CD4-positive, CD25-positive, alpha-beta regulatory T cell (primary cell): ENCODE data around the gene WDSUB1. TPM values are rescaled to one million over a fixed set of nuclear protein-coding genes. Genes with fewer than 3 reads are reported as not detected.

Experiments
- ATAC-seq, 2 donors: fragments of 150-1000 bp; cut with Tn5 transposase; one replicate each; pipeline ENCODE4 v1.10.0; 2021; ENCODE audit warnings: low read depth in 2 of 2, moderate number of reproducible peaks in 2 of 2, moderate library complexity in 1 of 2
- DNase-seq, 3 donors: peaks; one replicate each; pipeline versions ENCODE4 v3.0.0 to v3.0.0-alpha.2; 2012 to 2022; ENCODE audit warnings: mixed read lengths in 1 of 3
- H3K27ac ChIP-seq: one replicate; pipeline ENCODE4 v1.7.0; 2013; ENCODE audit warnings: mild to moderate bottlenecking, low read length; ENCODE audit not compliant: insufficient read depth, poor library complexity, severe bottlenecking
- H3K27me3 ChIP-seq: one replicate; pipeline ENCODE4 v1.7.0; 2013; ENCODE audit warnings: low read length; ENCODE audit not compliant: control insufficient read depth, insufficient read depth
- H3K36me3 ChIP-seq: one replicate; pipeline ENCODE4 v1.7.0; 2013; ENCODE audit warnings: mild to moderate bottlenecking, low read length, moderate library complexity; ENCODE audit not compliant: control insufficient read depth, insufficient read depth
- H3K4me1 ChIP-seq: 2 replicates; pipeline ENCODE4 v1.7.0; 2013; ENCODE audit warnings: mild to moderate bottlenecking, low read length; ENCODE audit not compliant: insufficient read depth, control insufficient read depth, poor library complexity, severe bottlenecking
- H3K4me3 ChIP-seq: one replicate; pipeline ENCODE4 v1.7.0; 2013; ENCODE audit warnings: low read depth, mild to moderate bottlenecking, low read length, moderate library complexity
- H3K9me3 ChIP-seq, 2 experiments: 1 replicate in 1 of 2; 2 replicates in 1 of 2; pipeline ENCODE4 v1.7.0; 2013; ENCODE audit warnings: low read length in 2 of 2, mild to moderate bottlenecking in 1 of 2, moderate library complexity in 1 of 2; ENCODE audit not compliant: control insufficient read depth in 2 of 2
- H3K27ac Mint-ChIP-seq, 3 donors: one replicate each; pipeline ENCODE4 v1.8.0; 2020 to 2022; ENCODE audit warnings: mild to moderate bottlenecking in 3 of 3, mixed read lengths in 3 of 3, moderate library complexity in 2 of 3
- H3K27me3 Mint-ChIP-seq: one replicate; pipeline ENCODE4 v1.8.0; 2022; ENCODE audit warnings: mild to moderate bottlenecking, mixed read lengths
- H3K36me3 Mint-ChIP-seq: one replicate; pipeline ENCODE4 v1.8.0; 2020; ENCODE audit warnings: mixed read lengths
- H3K4me1 Mint-ChIP-seq, 4 donors: one replicate each; pipeline ENCODE4 v1.8.0; 2020 to 2022; ENCODE audit warnings: mixed read lengths in 4 of 4, mild to moderate bottlenecking in 1 of 4
- H3K4me3 Mint-ChIP-seq, 4 donors: one replicate each; pipeline ENCODE4 v1.8.0; 2020 to 2022; ENCODE audit warnings: mild to moderate bottlenecking in 4 of 4, mixed read lengths in 4 of 4, moderate library complexity in 3 of 4
- H3K9me3 Mint-ChIP-seq, 7 donors: one replicate each; pipeline ENCODE4 v1.8.0; 2020 to 2022; ENCODE audit warnings: mixed read lengths in 7 of 7, mild to moderate bottlenecking in 3 of 7, moderate library complexity in 2 of 7
- polyA plus RNA-seq, 4 donors: library from polyadenylated mRNA; unstranded; fragments of 300-500 nt; fragmentation: Illumina TruSeq; gene quantifications; one replicate each; pipeline ENCODE4 v1.2.3, GENCODE V29; 2021
- total RNA-seq: library from RNA; stranded (reverse); gene quantifications from one replicate; pipeline ENCODE4 v1.2.3, GENCODE V29; 2022

WDSUB1 gene
- total and polyA plus RNA-seq, 5 donors from 2014 or later = 2.1 to 5.6 (median 3.3) TPM

GRCh38 chr2:159215116-159215515 lies 71.4 kb downstream of the WDSUB1 start:
- no peak for ATAC-seq
- H3K4me3 Mint-ChIP-seq = no peak overlapping the region
- H3K9me3 ChIP-seq = no peaks in the 10 kb centered on the region
- H3K36me3 ChIP-seq = no peaks in the 10 kb centered on the region
- H3K27me3 ChIP-seq = no peaks in the 10 kb centered on the region
- H3K27ac Mint-ChIP-seq = no peak overlapping the region
- no peak for DNase-seq
- H3K4me1 ChIP-seq = peaks cover 4% of the 10 kb centered on the region
- H3K27ac ChIP-seq = no peak overlapping the region
- no peaks in the 10 kb centered on the region for H3K36me3 Mint-ChIP-seq
- no peak overlapping the region for H3K4me3 ChIP-seq
- H3K9me3 Mint-ChIP-seq = no peaks in the 10 kb centered on the region
- H3K27me3 Mint-ChIP-seq = no peaks in the 10 kb centered on the region
- peaks cover under 1 to 6% (median 2%) of the 10 kb centered on the region in 4 donors for H3K4me1 Mint-ChIP-seq

GRCh38 chr2:159214325-159214865 lies 72.1 kb downstream of the WDSUB1 start:
- H3K4me1 ChIP-seq = peaks cover 11% of the 10 kb centered on the region
- Mint-ChIP-seq H3K4me1 (peaks cover 6 to 14% (median 9%) of the 10 kb centered on the region in 4 donors), H3K27ac (peak overlapping the region in 2 of 3 donors; percentile 23 to 62)

GRCh38 chr2:159213296-159213695 lies 73.2 kb downstream of the WDSUB1 start:
- H3K36me3 Mint-ChIP-seq = no peaks in the 10 kb centered on the region
- H3K27me3 ChIP-seq = no peaks in the 10 kb centered on the region
- no peak overlapping the region for H3K4me3 Mint-ChIP-seq

More at GRCh38 chr2:159214325-159214865, 72.1 kb downstream of the WDSUB1 start:
- H3K36me3 Mint-ChIP-seq = no peaks in the 10 kb centered on the region
- H3K4me3 Mint-ChIP-seq = no peak overlapping the region
- no peaks in the 10 kb centered on the region for H3K36me3 ChIP-seq
- no peaks in the 10 kb centered on the region for H3K9me3 ChIP-seq
- no peaks in the 10 kb centered on the region for H3K9me3 Mint-ChIP-seq
- peaks cover 5% of the 10 kb centered on the region for H3K27me3 Mint-ChIP-seq
- no peak overlapping the region for H3K27ac ChIP-seq
- no peak for DNase-seq
- ATAC-seq = no peak
- H3K27me3 ChIP-seq = no peaks in the 10 kb centered on the region
- no peak overlapping the region for H3K4me3 ChIP-seq

DNA sequence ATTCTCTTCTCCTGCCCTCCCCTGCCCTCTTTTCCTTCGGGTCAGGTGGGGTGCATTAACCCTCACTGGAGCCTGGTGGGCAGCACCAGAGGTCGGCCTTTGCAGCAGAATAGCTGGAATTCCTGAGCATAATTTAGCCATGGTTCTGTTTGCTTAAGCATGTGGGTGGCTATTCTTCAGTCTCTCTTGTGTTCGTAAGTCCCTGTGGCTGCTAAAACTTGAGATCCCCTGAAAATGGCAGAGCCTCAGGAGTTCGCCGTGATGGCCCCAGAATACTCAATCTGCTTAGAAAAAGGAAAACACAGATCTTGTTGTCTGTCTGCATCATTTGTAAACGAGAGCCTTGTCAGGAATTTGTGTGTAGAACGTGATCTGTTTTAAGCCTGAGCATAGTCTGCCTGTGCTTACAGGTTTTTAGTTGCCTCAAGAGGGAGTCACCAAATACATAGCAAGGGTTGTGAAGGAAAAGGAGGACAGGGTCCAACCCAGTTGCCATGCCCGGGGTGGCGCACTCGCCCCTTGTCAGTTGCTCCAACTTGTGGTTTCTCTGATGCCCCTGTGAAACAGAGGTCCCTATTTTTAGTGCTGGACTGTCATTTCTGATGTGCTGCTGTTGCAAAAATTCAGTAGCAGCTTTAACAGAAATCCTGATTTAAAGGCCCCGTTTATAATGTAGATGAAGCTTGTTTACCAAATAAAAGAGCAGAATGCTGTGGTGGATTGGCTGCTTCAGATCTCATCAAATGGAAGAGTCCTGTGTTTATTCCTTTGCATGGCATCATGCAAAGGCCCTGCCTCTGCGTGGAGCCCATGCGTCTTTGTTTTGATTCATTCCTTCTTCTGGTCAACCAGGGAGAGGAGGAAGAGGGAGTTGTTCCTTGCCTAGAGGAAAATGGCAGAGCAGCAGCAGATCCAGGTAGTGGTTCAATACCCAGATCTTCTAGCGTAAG lies 74.8 kb downstream of the WDSUB1 start:
- H3K4me1 ChIP-seq = peaks cover 13% of the 10 kb centered on the region
- H3K27ac ChIP-seq = no peak overlapping the region
- DNase-seq (no peak), ATAC-seq (no peak)
- no peaks in the 10 kb centered on the region for H3K36me3 ChIP-seq
- peaks cover 6 to 23% (median 10%) of the 10 kb centered on the region in 4 donors for H3K4me1 Mint-ChIP-seq
- peaks cover 5% of the 10 kb centered on the region for H3K27me3 Mint-ChIP-seq
- no peaks in the 10 kb centered on the region for H3K9me3 Mint-ChIP-seq
- no peaks in the 10 kb centered on the region for H3K36me3 Mint-ChIP-seq
- no peaks in the 10 kb centered on the region for H3K27me3 ChIP-seq
- H3K9me3 ChIP-seq = no peaks in the 10 kb centered on the region
- H3K4me3 ChIP-seq = no peak overlapping the region
- H3K27ac Mint-ChIP-seq = peak overlapping the region in 1 of 3 donors; percentile 60
- H3K4me3 Mint-ChIP-seq = peak overlapping the region in 1 of 4 donors; percentile 22

More at GRCh38 chr2:159213296-159213695, 73.2 kb downstream of the WDSUB1 start:
- H3K9me3 Mint-ChIP-seq = no peaks in the 10 kb centered on the region
- Histone ChIP-seq H3K4me1 (peaks cover 13% of the 10 kb centered on the region), H3K9me3 (no peaks in the 10 kb centered on the region), H3K36me3 (no peaks in the 10 kb centered on the region), H3K4me3 (no peak overlapping the region), H3K27ac (no peak overlapping the region)
- H3K27ac Mint-ChIP-seq = no peak overlapping the region
- no peak for DNase-seq
- peaks cover 5% of the 10 kb centered on the region for H3K27me3 Mint-ChIP-seq
- peaks cover 6 to 23% (median 10%) of the 10 kb centered on the region in 4 donors for H3K4me1 Mint-ChIP-seq
- ATAC-seq = no peak

- Histone ChIP-seq H3K9me3 (no peaks in the 10 kb centered on the region), H3K27me3 (no peaks in the 10 kb centered on the region), H3K36me3 (no peaks in the 10 kb centered on the region), H3K27ac (no peak overlapping the region), H3K4me1 (peaks cover 13% of the 10 kb centered on the region), H3K4me3 (no peak overlapping the region)
- Mint-ChIP-seq H3K36me3 (peaks cover 4% of the 10 kb centered on the region), H3K4me3 (peak overlapping the region in 3 of 4 donors; percentile 8 to 73 (median 68)), H3K4me1 (peaks cover 6 to 23% (median 10%) of the 10 kb centered on the region in 4 donors), H3K27me3 (peaks cover 5% of the 10 kb centered on the region), H3K27ac (peak overlapping the region; percentile 76 to 90 (median 78)), H3K9me3 (no peaks in the 10 kb centered on the region)
- ATAC-seq (peak; percentile 92 to 97), DNase-seq (peak in 2 of 3 donors; percentile 56 to 77)
These were observed 76.9 kb downstream of the WDSUB1 start for GRCh38 chr2:159209341-159210306.

- Histone ChIP-seq H3K4me1 (peaks cover 13% of the 10 kb centered on the region), H3K27ac (no peak overlapping the region), H3K9me3 (no peaks in the 10 kb centered on the region), H3K36me3 (no peaks in the 10 kb centered on the region), H3K4me3 (no peak overlapping the region), H3K27me3 (no peaks in the 10 kb centered on the region)
- ATAC-seq (no peak), DNase-seq (no peak)
- no peak overlapping the region for H3K27ac Mint-ChIP-seq
- H3K36me3 Mint-ChIP-seq = peaks cover 4% of the 10 kb centered on the region
- H3K9me3 Mint-ChIP-seq = no peaks in the 10 kb centered on the region
- H3K4me3 Mint-ChIP-seq = no peak overlapping the region
- peaks cover 5% of the 10 kb centered on the region for H3K27me3 Mint-ChIP-seq
- peaks cover 6 to 23% (median 10%) of the 10 kb centered on the region in 4 donors for H3K4me1 Mint-ChIP-seq
These were observed 78.1 kb downstream of the WDSUB1 start for GRCh38 chr2:159208438-159208837.

- peaks cover 6 to 23% (median 10%) of the 10 kb centered on the region in 4 donors for H3K4me1 Mint-ChIP-seq
These were observed 79.6 kb downstream of the WDSUB1 start for GRCh38 chr2:159206736-159207380.

More at GRCh38 chr2:159206736-159207380, 79.6 kb downstream of the WDSUB1 start:
- no peak overlapping the region for H3K4me3 Mint-ChIP-seq
- ATAC-seq (no peak), DNase-seq (no peak)
- no peaks in the 10 kb centered on the region for H3K36me3 ChIP-seq
- no peaks in the 10 kb centered on the region for H3K27me3 ChIP-seq
- no peaks in the 10 kb centered on the region for H3K9me3 ChIP-seq
- H3K4me1 ChIP-seq = peaks cover 13% of the 10 kb centered on the region
- no peak overlapping the region for H3K27ac Mint-ChIP-seq
- peaks cover 4% of the 10 kb centered on the region for H3K36me3 Mint-ChIP-seq
- no peak overlapping the region for H3K27ac ChIP-seq
- no peak overlapping the region for H3K4me3 ChIP-seq
- no peaks in the 10 kb centered on the region for H3K9me3 Mint-ChIP-seq
- H3K27me3 Mint-ChIP-seq = peaks cover 9% of the 10 kb centered on the region
